ENCODE results near the gene DLL1.

DNA sequence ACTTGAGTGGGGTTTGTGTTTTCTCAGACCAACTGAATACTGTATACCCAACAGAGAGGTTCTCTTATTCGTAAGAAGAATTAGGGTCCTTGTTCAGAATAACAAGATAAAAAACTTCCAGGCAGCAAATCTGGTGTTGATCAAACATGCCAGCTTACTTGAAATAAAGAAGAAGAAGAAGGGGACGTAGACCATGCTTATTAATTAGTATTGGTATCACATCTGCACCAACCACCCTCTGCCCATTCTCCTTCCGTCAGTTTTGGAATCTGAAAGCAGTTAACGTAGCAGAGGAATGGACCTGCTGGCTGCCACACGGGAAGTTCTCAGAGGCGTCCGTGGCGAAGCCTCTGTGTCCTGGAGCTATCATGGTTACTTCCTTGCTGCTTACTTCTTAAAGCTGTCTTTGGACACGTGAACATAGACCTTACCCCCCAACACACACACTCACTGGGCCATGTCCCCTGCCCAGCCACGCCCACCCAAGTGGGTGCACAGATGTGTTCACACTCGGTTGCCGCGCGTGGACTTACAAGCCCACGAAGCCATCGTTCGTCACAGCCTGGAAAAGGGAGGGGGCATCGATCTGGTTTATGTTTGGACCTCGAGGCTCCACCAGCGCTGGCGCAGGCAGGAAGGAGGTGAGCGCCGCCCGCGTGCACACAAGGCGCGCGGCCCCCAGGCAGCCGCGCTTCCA lies 4.1 kb upstream of the DLL1 start:
- TF ChIP-seq, protein P1, sequence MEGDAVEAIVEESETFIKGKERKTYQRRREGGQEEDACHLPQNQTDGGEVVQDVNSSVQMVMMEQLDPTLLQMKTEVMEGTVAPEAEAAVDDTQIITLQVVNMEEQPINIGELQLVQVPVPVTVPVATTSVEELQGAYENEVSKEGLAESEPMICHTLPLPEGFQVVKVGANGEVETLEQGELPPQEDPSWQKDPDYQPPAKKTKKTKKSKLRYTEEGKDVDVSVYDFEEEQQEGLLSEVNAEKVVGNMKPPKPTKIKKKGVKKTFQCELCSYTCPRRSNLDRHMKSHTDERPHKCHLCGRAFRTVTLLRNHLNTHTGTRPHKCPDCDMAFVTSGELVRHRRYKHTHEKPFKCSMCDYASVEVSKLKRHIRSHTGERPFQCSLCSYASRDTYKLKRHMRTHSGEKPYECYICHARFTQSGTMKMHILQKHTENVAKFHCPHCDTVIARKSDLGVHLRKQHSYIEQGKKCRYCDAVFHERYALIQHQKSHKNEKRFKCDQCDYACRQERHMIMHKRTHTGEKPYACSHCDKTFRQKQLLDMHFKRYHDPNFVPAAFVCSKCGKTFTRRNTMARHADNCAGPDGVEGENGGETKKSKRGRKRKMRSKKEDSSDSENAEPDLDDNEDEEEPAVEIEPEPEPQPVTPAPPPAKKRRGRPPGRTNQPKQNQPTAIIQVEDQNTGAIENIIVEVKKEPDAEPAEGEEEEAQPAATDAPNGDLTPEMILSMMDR (conservative IDR thresholded peaks at IDR 0.05) = no peak
- no peak for TF ChIP-seq ZFX (IDR thresholded peaks at IDR 0.05)

Measured in C4-2B (cell line).